IMR-90 (cell line): ENCODE results near the gene PTCH2.

ENCODE experiments used
- CEBPB ChIP-seq: IDR thresholded peaks from 2 replicates; pipeline ENCODE4 v1.6.1; 2012; ENCODE audit warnings: low read depth, low read length, improper control_type of control experiment
- CTCF ChIP-seq: conservative IDR thresholded peaks from 2 replicates; pipeline ENCODE4 v1.5.1; 2012; ENCODE audit warnings: mild to moderate bottlenecking, low read depth, low read length, improper control_type of control experiment
- FOS ChIP-seq: fragments of 150-350 bp; IDR thresholded peaks from 2 replicates; pipeline ENCODE4 v1.6.1; 2016; ENCODE audit warnings: low read depth, low read length
- POLR2A ChIP-seq: IDR thresholded peaks from 2 replicates; pipeline ENCODE4 v1.6.1; 2012; ENCODE audit warnings: mild to moderate bottlenecking, low read depth, low read length
- RFX5 ChIP-seq: IDR thresholded peaks from 2 replicates; pipeline ENCODE4 v1.8.0; 2012; ENCODE audit warnings: low read depth, mild to moderate bottlenecking, low read length, moderate library complexity
- SMC3 ChIP-seq: fragments of 150-350 bp; IDR thresholded peaks from 2 replicates; pipeline ENCODE4 v1.6.1; 2016; ENCODE audit warnings: low read depth, mild to moderate bottlenecking, antibody characterized with exemption, low read length, moderate library complexity

GRCh38 chr1:44862829-44863401 lies 19.9 kb upstream of the PTCH2 start:
- no peak for TF ChIP-seq SMC3
- TF ChIP-seq POLR2A: no peak
- TF ChIP-seq CEBPB: no peak
- no peak for TF ChIP-seq FOS
- no peak for TF ChIP-seq CTCF
- TF ChIP-seq RFX5: no peak
